ENCODE data around the gene TROAP. TPM values are rescaled to one million over a fixed set of nuclear protein-coding genes. Genes with fewer than 3 reads are reported as not detected.
"Not testable (repeated sequence)": the region's sequence is repeated elsewhere in the genome, so short reads cannot be mapped to it uniquely, and the experiment has no call there.

Gene TROAP
- total RNA-seq, 1 experiment from 2014 or later = 50.8 TPM

GRCh38 chr12:49298160-49298559 lies 24.9 kb upstream of the TROAP start:
- Histone ChIP-seq H3K4me3 (no peak overlapping the region), H3K27me3 (replicated peaks) (no peaks in the 10 kb centered on the region), H3K27ac (no peak overlapping the region), H3K36me3 (no peaks in the 10 kb centered on the region), H3K4me1 (replicated peaks) (peaks cover 8% of the 10 kb centered on the region), H3K9me3 (replicated peaks) (no peaks in the 10 kb centered on the region)
- no peak for DNase-seq (ENCODE audit: low read depth in 1 of 2, low spot score in 2 of 2)

- Histone ChIP-seq H3K27ac (no peak overlapping the region), H3K4me1 (replicated peaks) (peaks cover 6% of the 10 kb centered on the region), H3K4me3 (no peak overlapping the region), H3K36me3 (no peaks in the 10 kb centered on the region), H3K9me3 (replicated peaks) (no peaks in the 10 kb centered on the region), H3K27me3 (replicated peaks) (no peaks in the 10 kb centered on the region)
- no peak for DNase-seq (ENCODE audit: low read depth in 1 of 2, low spot score in 2 of 2)
Observed at GRCh38 chr12:49301760-49302159, 21.3 kb upstream of the TROAP start.

- no peak overlapping the region for H3K4me3 ChIP-seq
- H3K9me3 ChIP-seq (replicated peaks) = no peaks in the 10 kb centered on the region
- H3K36me3 ChIP-seq = no peaks in the 10 kb centered on the region
- H3K4me1 ChIP-seq (replicated peaks) = no peaks in the 10 kb centered on the region
- no peaks in the 10 kb centered on the region for H3K27me3 ChIP-seq (replicated peaks)
- no peak for DNase-seq (ENCODE audit: low read depth in 1 of 2, low spot score in 2 of 2)
- H3K27ac ChIP-seq = no peak overlapping the region
Observed at GRCh38 chr12:49304161-49304560, 18.9 kb upstream of the TROAP start.

GRCh38 chr12:49305762-49306510 lies 17.1 kb upstream of the TROAP start:
- DNase-seq (ENCODE audit: low read depth in 1 of 2, low spot score in 2 of 2) = no peak
- Histone ChIP-seq H3K4me3 (no peak overlapping the region), H3K9me3 (replicated peaks) (no peaks in the 10 kb centered on the region), H3K27me3 (replicated peaks) (no peaks in the 10 kb centered on the region), H3K27ac (no peak overlapping the region), H3K4me1 (replicated peaks) (no peaks in the 10 kb centered on the region), H3K36me3 (no peaks in the 10 kb centered on the region)

- H3K9me3 ChIP-seq (replicated peaks) = no peaks in the 10 kb centered on the region
- no peaks in the 10 kb centered on the region for H3K27me3 ChIP-seq (replicated peaks)
- no peak for DNase-seq (ENCODE audit: low read depth in 1 of 2, low spot score in 2 of 2)
- H3K4me3 ChIP-seq = no peak overlapping the region
- H3K27ac ChIP-seq = no peak overlapping the region
- H3K4me1 ChIP-seq (replicated peaks) = no peaks in the 10 kb centered on the region
- no peaks in the 10 kb centered on the region for H3K36me3 ChIP-seq
Observed at GRCh38 chr12:49309386-49309785, 13.7 kb upstream of the TROAP start.

- H3K4me3 ChIP-seq; H3K27me3 ChIP-seq (replicated peaks); H3K36me3 ChIP-seq; H3K9me3 ChIP-seq (replicated peaks); DNase-seq (ENCODE audit: low read depth in 1 of 2, low spot score in 2 of 2); H3K4me1 ChIP-seq (replicated peaks); H3K27ac ChIP-seq: not testable (repeated sequence)
Observed at GRCh38 chr12:49310451-49311000, 12.5 kb upstream of the TROAP start.

- Histone ChIP-seq H3K36me3 (no peaks in the 10 kb centered on the region), H3K9me3 (replicated peaks) (no peaks in the 10 kb centered on the region), H3K4me1 (replicated peaks) (no peaks in the 10 kb centered on the region), H3K27ac (no peak overlapping the region), H3K4me3 (no peak overlapping the region), H3K27me3 (replicated peaks) (no peaks in the 10 kb centered on the region)
- DNase-seq (ENCODE audit: low read depth in 1 of 2, low spot score in 2 of 2) = no peak
Observed at GRCh38 chr12:49314811-49315210, 8.2 kb upstream of the TROAP start.

- not testable (repeated sequence) for H3K27me3 ChIP-seq (replicated peaks); H3K27ac ChIP-seq; H3K9me3 ChIP-seq (replicated peaks); H3K4me3 ChIP-seq; H3K4me1 ChIP-seq (replicated peaks); H3K36me3 ChIP-seq; DNase-seq (ENCODE audit: low read depth in 1 of 2, low spot score in 2 of 2)
Observed at GRCh38 chr12:49317118-49317517, 5.9 kb upstream of the TROAP start.

GRCh38 chr12:49320411-49321103 lies 2.5 kb upstream of the TROAP start:
- not testable (repeated sequence) for DNase-seq (ENCODE audit: low read depth in 1 of 2, low spot score in 2 of 2)

GRCh38 chr12:49322367-49322707 lies 718 bp upstream of the TROAP start:
- H3K4me1 ChIP-seq (replicated peaks) = peaks cover 8% of the 10 kb centered on the region
- peak overlapping the region; percentile 60 for H3K4me3 ChIP-seq
- peak overlapping the region; percentile 79 for H3K27ac ChIP-seq
- H3K36me3 ChIP-seq = peaks cover 36% of the 10 kb centered on the region
- no peaks in the 10 kb centered on the region for H3K9me3 ChIP-seq (replicated peaks)
- no peaks in the 10 kb centered on the region for H3K27me3 ChIP-seq (replicated peaks)
- no peak for DNase-seq (ENCODE audit: low read depth in 1 of 2, low spot score in 2 of 2)

More at GRCh38 chr12:49320411-49321103, 2.5 kb upstream of the TROAP start:
- not testable (repeated sequence) for H3K4me3 ChIP-seq; H3K27ac ChIP-seq; H3K27me3 ChIP-seq (replicated peaks); H3K4me1 ChIP-seq (replicated peaks); H3K9me3 ChIP-seq (replicated peaks)
- H3K36me3 ChIP-seq = peaks cover 18% of the 10 kb centered on the region

- no peak for DNase-seq (ENCODE audit: low read depth in 1 of 2, low spot score in 2 of 2)
- Histone ChIP-seq H3K36me3 (peaks cover 48% of the 10 kb centered on the region), H3K27ac (peak overlapping the region; percentile 59), H3K9me3 (replicated peaks) (no peaks in the 10 kb centered on the region), H3K4me3 (peak overlapping the region; percentile 60), H3K4me1 (replicated peaks) (peaks cover 8% of the 10 kb centered on the region), H3K27me3 (replicated peaks) (no peaks in the 10 kb centered on the region)
Observed at GRCh38 chr12:49323524-49324097, 556 bp downstream of the TROAP start.

GRCh38 chr12:49325606-49326005 lies 2.6 kb downstream of the TROAP start:
- DNase-seq (ENCODE audit: low read depth in 1 of 2, low spot score in 2 of 2) = no peak
- peaks cover 66% of the 10 kb centered on the region for H3K36me3 ChIP-seq
- H3K27ac ChIP-seq = no peak overlapping the region
- H3K27me3 ChIP-seq (replicated peaks) = no peaks in the 10 kb centered on the region
- H3K4me1 ChIP-seq (replicated peaks) = peaks cover 8% of the 10 kb centered on the region
- no peak overlapping the region for H3K4me3 ChIP-seq
- H3K9me3 ChIP-seq (replicated peaks) = no peaks in the 10 kb centered on the region

GRCh38 chr12:49327368-49327767 lies 4.3 kb downstream of the TROAP start:
- Histone ChIP-seq H3K27me3 (replicated peaks) (no peaks in the 10 kb centered on the region), H3K4me1 (replicated peaks) (peaks cover 4% of the 10 kb centered on the region), H3K9me3 (replicated peaks) (no peaks in the 10 kb centered on the region), H3K36me3 (peaks cover 74% of the 10 kb centered on the region), H3K27ac (no peak overlapping the region), H3K4me3 (no peak overlapping the region)
- DNase-seq (ENCODE audit: low read depth in 1 of 2, low spot score in 2 of 2) = no peak

GRCh38 chr12:49327887-49328286 lies 4.8 kb downstream of the TROAP start:
- peaks cover 4% of the 10 kb centered on the region for H3K4me1 ChIP-seq (replicated peaks)
- H3K36me3 ChIP-seq = peaks cover 74% of the 10 kb centered on the region
- H3K27me3 ChIP-seq (replicated peaks) = no peaks in the 10 kb centered on the region
- DNase-seq (ENCODE audit: low read depth in 1 of 2, low spot score in 2 of 2) = no peak
- no peak overlapping the region for H3K4me3 ChIP-seq
- H3K27ac ChIP-seq = no peak overlapping the region
- no peaks in the 10 kb centered on the region for H3K9me3 ChIP-seq (replicated peaks)
